IgD-negative memory B cell (primary cell): Measurements from ENCODE around the gene JARID2. TPM values are rescaled to one million over a fixed set of nuclear protein-coding genes. Genes with fewer than 3 reads are reported as not detected.
"Not testable (repeated sequence)": the region's sequence is repeated elsewhere in the genome, so short reads cannot be mapped to it uniquely, and the experiment has no call there.

ENCODE experiments used
- H3K27ac Mint-ChIP-seq, 3 donors: one replicate each; pipeline ENCODE4 v1.8.0; 2020 to 2022; ENCODE audit warnings: mild to moderate bottlenecking in 3 of 3, mixed read lengths in 3 of 3, moderate library complexity in 1 of 3
- H3K27me3 Mint-ChIP-seq: one replicate; pipeline ENCODE4 v1.8.0; 2021; ENCODE audit warnings: mixed read lengths
- H3K36me3 Mint-ChIP-seq: one replicate; pipeline ENCODE4 v1.8.0; 2020; ENCODE audit warnings: mild to moderate bottlenecking, mixed read lengths
- H3K4me1 Mint-ChIP-seq, 3 donors: one replicate each; pipeline ENCODE4 v1.8.0; 2020 to 2022; ENCODE audit warnings: mixed read lengths in 3 of 3, mild to moderate bottlenecking in 1 of 3
- H3K4me3 Mint-ChIP-seq, 4 donors: one replicate each; pipeline ENCODE4 v1.8.0; 2020 to 2022; ENCODE audit warnings: mild to moderate bottlenecking in 4 of 4, mixed read lengths in 4 of 4, moderate library complexity in 3 of 4
- H3K9me3 Mint-ChIP-seq, 3 donors: one replicate each; pipeline ENCODE4 v1.8.0; 2020 to 2021; ENCODE audit warnings: mixed read lengths in 3 of 3, mild to moderate bottlenecking in 1 of 3
- polyA plus RNA-seq: library from polyadenylated mRNA; unstranded; fragments of 300-500 nt; fragmentation: Illumina TruSeq; gene quantifications from one replicate; pipeline ENCODE4 v1.2.3, GENCODE V29; 2021

JARID2 gene
- polyA plus RNA-seq, 1 donor from 2014 or later, result 10.8 TPM

DNA sequence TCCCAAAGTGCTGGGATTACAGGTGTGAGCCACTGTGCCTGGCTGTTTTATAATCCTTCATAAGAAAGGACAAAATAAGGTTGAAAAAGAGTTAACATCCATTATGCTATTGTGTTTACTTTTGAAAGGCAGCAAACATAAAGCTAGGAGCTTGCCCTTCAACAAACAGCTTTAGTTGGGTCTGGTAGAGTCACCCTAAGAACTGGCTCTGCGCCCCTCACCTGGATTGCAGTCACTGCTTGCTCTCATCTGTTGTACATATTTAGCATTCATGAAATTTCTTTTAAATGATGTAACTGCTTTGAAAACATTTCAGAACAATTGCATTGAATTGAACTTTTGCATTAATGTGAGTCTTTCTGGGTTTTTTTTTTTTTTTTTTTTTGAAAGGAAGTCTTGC is 38.9 kb downstream of the JARID2 start:
- Mint-ChIP-seq H3K4me3 (no peak overlapping the region), H3K9me3 (no peaks in the 10 kb centered on the region), H3K27me3 (no peaks in the 10 kb centered on the region), H3K4me1 (peaks cover 41 to 55% (median 50%) of the 10 kb centered on the region in 3 donors), H3K27ac (no peak overlapping the region), H3K36me3 (peaks cover 2% of the 10 kb centered on the region)

- Mint-ChIP-seq H3K36me3 (peaks cover 3% of the 10 kb centered on the region), H3K4me1 (peaks cover 32 to 52% (median 46%) of the 10 kb centered on the region in 3 donors), H3K27ac (no peak overlapping the region), H3K27me3 (no peaks in the 10 kb centered on the region), H3K9me3 (no peaks in the 10 kb centered on the region), H3K4me3 (no peak overlapping the region)
Observed at GRCh38 chr6:15285682-15286294, 39.9 kb downstream of the JARID2 start.

DNA sequence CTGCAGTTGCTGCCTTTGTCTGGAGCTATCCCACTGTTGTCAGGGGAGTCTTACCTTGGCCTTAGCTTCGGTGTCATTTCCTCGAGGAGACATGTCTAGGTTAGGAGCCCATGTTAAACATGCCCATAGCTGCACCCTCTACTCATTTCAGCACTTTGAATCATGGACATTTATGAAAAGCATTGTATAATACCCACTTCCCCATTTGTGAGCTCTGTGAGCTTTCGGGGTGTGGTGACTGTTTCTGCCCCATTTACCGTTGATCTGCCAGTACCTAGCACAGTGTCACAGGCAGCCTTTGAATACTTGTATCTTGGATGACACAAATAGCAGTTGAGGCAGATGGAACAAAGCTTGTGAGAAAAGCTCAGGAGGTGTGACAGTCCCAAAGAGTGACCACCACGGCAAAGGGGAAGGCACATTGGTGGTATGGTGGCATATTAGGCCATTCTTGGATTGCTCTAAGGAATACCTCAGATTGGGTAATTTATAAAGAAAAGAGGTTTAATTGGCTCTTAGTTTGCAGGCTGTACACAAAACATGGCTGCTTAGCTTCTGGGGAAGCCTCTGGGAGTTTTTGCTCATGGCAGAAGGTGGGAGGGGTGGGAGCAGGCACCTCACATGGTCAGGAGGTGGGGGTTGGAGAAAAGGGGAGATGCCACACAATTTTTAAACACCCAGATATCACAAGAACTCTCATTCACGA is 42.0 kb downstream of the JARID2 start:
- H3K36me3 Mint-ChIP-seq, result peaks cover 3% of the 10 kb centered on the region
- peak overlapping the region in 2 of 4 donors; percentile 82 to 83 for H3K4me3 Mint-ChIP-seq
- H3K9me3 Mint-ChIP-seq, result no peaks in the 10 kb centered on the region
- peak overlapping the region in 2 of 3 donors; percentile 17 to 35 for H3K27ac Mint-ChIP-seq
- peaks cover 18 to 46% (median 33%) of the 10 kb centered on the region in 3 donors for H3K4me1 Mint-ChIP-seq
- H3K27me3 Mint-ChIP-seq, result no peaks in the 10 kb centered on the region

DNA sequence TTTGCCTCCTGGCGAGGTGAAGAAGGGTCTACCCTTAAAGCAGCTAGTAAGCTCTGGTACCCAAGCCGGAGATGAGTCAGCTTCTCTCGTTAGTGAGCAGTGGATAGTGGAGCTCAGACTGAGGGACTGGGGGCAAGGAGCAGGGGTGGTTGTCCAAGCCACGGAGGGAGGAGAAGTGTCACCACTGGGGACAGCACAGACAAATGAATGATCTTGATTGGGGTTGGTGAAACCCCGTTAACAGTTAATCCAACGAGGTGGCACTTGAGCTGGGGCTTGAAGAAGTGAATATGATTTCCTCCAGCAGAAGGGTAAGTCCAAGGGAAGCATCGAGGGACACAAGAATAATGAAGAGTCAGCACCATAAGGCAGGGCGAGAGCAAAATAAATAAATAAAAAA is 43.0 kb downstream of the JARID2 start:
- peaks cover 24 to 53% (median 36%) of the 10 kb centered on the region in 3 donors for H3K4me1 Mint-ChIP-seq
- no peaks in the 10 kb centered on the region for H3K27me3 Mint-ChIP-seq
- H3K4me3 Mint-ChIP-seq, result peak overlapping the region in 1 of 4 donors; percentile 21
- H3K27ac Mint-ChIP-seq, result peak overlapping the region in 1 of 3 donors; percentile 78
- peaks cover 3% of the 10 kb centered on the region for H3K36me3 Mint-ChIP-seq
- H3K9me3 Mint-ChIP-seq, result no peaks in the 10 kb centered on the region

DNA sequence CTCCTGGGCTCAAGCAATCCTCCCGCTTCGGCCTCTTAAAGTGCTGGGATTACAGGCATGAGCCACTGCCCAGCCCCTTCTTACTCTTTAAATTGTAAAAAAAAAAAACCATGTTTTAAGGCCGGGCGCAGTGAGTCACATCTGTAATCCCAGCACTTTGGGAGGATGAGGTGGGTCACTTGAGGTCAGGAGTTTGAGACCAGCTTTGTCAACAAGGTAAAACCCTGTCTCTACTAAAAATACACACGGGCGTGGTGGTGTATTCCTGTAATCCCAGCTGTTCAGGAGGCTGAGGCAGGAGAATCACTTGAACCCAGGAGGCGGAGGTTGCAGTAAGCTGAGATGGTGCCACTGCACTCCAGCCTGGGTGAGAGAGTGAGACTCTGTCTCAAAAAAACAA is 43.6 kb downstream of the JARID2 start:
- H3K36me3 Mint-ChIP-seq, H3K27ac Mint-ChIP-seq: not testable (repeated sequence)

DNA sequence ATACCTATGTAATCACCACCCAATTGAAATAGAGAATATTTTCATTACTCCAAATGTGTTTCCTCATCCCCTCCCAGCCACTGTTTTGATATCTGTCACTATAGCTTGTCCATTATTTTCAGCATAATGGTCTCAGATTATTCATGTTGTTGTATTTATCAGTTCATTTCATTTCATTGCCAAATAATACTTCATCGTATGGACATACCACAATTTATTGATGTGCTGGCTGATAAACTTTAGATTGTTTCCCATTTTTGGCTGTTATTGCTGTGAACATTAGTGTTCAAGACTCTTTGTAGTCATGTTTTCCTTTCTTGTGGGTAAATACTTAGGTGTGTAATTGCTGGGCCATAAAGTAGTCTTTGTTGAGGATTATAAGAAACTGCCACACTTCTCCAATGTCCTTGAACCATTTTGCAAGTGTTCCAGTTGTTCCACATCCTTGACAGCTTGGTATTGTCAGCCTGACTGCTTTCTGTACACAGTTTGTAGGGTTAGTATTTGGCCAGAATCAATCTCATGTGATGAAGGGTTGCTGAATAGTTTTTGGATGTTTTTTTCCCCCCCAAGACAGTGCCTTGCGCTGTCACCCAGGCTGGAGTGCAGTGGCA is 44.3 kb downstream of the JARID2 start:
- Mint-ChIP-seq H3K36me3 (peaks cover 3% of the 10 kb centered on the region), H3K4me3 (no peak overlapping the region), H3K4me1 (peaks cover 27 to 55% (median 34%) of the 10 kb centered on the region in 3 donors), H3K27me3 (no peaks in the 10 kb centered on the region), H3K27ac (no peak overlapping the region), H3K9me3 (no peaks in the 10 kb centered on the region)

More for the DNA sequence above, 43.6 kb downstream of the JARID2 start:
- H3K4me1 Mint-ChIP-seq, result peaks cover 24 to 53% (median 34%) of the 10 kb centered on the region in 3 donors
- peak overlapping the region in 1 of 4 donors; percentile 33 for H3K4me3 Mint-ChIP-seq
- not testable (repeated sequence) for H3K27me3 Mint-ChIP-seq, H3K9me3 Mint-ChIP-seq

DNA sequence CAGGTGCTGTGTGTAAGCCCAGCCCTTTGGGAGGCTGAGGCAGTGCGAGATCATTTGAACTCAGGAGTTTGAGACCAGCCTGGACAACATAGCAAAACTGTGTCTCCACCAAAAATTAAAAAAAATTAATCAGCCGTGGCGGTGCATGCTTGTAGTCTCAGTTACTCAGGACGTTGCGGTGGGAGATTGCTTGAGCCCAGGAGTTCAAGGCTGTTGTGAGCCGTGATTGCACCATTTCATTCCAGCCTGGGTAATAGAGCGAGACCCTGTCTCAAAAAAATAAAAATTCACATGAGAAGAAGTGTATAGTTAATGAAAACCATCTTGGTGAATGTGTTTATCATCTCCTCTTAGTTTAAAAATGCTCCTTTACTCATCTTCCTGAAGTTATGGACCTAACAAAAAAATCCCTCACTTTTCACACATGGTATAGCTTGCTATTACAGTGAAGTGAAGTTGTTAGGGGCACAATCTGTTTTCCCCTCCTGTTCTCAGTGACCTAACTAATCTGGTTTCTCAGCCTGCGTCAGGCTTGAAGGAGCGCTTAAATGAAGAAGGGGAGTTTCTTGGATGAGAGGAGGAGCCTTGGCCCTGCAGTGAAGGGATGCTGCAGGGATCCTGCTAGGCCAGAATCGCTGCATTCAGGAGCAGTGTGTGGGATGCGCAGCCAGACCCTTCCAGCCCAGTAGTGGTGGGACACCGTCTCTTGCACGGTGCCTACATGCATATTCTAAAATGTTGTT is 45.3 kb downstream of the JARID2 start:
- Mint-ChIP-seq H3K36me3 (peaks cover 3% of the 10 kb centered on the region), H3K4me1 (peaks cover 27 to 53% (median 32%) of the 10 kb centered on the region in 3 donors), H3K9me3 (no peaks in the 10 kb centered on the region), H3K4me3 (peak overlapping the region in 1 of 4 donors; percentile 67), H3K27me3 (no peaks in the 10 kb centered on the region), H3K27ac (no peak overlapping the region)

DNA sequence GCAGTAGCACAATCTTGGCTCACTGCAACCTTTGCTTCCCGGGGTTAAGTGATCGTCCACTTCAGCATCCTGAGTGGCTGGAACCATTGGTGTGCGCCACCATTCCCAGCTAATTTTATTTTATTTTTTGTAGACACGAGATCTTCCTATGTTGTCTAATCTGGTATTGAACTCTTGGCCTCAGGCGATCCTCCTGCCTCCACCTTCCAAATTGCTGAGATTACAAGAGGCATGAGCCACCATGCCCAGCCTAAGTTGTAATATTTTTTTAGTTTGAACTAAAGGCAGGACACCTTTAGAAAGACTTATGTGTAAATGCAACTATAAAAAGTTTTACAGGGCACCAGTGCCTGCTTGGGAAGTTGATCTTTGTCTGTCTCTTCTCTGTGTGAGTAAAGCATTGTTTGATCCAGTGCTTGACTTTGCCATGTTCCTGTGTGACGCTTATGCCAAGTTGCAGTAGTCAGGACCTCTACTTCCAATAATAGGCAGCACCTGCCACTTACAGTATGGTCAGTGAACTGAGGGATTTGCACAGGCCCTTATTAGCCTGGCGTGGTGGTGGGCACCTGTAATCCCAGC is 46.9 kb downstream of the JARID2 start:
- Mint-ChIP-seq H3K4me3 (no peak overlapping the region), H3K36me3 (peaks cover 2% of the 10 kb centered on the region), H3K9me3 (no peaks in the 10 kb centered on the region), H3K27ac (peak overlapping the region in 1 of 3 donors; percentile 86), H3K27me3 (no peaks in the 10 kb centered on the region), H3K4me1 (peaks cover 30 to 58% (median 39%) of the 10 kb centered on the region in 3 donors)

DNA sequence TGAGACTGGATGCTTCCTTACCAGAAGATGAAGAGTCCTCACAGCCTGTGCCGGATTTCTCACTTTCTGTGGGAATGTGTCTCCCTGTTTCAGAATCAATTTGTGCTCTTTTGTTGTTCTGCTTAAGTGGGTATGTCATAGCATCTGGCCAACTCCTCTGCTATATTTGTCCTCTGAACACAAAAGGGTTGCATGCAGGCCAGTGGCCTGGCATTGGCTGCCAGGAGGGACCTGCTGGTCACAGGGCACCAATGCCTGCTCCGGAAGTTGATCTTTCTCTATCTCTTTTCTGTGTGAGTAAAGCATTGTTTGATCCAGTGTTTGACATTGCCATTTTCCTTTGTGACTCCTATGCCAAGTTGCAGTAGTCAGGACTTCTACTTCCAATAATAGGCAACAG is 47.8 kb downstream of the JARID2 start:
- Mint-ChIP-seq H3K27me3 (no peaks in the 10 kb centered on the region), H3K4me3 (no peak overlapping the region), H3K36me3 (peaks cover 1% of the 10 kb centered on the region), H3K9me3 (no peaks in the 10 kb centered on the region), H3K27ac (peak overlapping the region in 1 of 3 donors; percentile 86), H3K4me1 (peaks cover 32 to 56% (median 39%) of the 10 kb centered on the region in 3 donors)

DNA sequence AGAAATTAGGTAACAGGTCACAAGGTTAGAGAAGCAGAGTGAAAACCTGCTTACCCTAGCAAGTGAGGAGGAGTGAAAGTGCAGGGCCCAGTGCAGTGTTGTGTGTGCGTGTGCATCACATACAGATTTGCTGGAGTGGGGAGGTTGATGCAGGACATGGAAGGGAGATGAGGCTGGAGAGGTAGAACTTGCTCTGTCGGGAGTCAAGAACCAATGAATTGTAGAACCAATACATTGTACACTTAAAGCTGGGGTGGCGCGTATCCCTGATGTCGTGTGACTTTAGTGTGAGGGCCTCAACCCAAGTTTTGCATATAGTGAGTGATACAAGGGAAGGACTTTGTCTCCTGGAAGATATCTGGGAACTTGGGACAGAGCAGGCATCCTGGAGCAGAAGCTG is 48.6 kb downstream of the JARID2 start:
- no peak overlapping the region for H3K27ac Mint-ChIP-seq
- H3K36me3 Mint-ChIP-seq, result peaks cover 1% of the 10 kb centered on the region
- H3K27me3 Mint-ChIP-seq, result no peaks in the 10 kb centered on the region
- H3K4me1 Mint-ChIP-seq, result peaks cover 35 to 61% (median 44%) of the 10 kb centered on the region in 3 donors
- no peaks in the 10 kb centered on the region for H3K9me3 Mint-ChIP-seq
- H3K4me3 Mint-ChIP-seq, result peak overlapping the region in 1 of 4 donors; percentile 62

- peak overlapping the region in 1 of 4 donors; percentile 59 for H3K4me3 Mint-ChIP-seq
- H3K27me3 Mint-ChIP-seq, result no peaks in the 10 kb centered on the region
- peaks cover 50 to 72% (median 56%) of the 10 kb centered on the region in 3 donors for H3K4me1 Mint-ChIP-seq
- peak overlapping the region in 2 of 3 donors; percentile 1 to 94 for H3K27ac Mint-ChIP-seq
- no peaks in the 10 kb centered on the region for H3K36me3 Mint-ChIP-seq
- no peaks in the 10 kb centered on the region for H3K9me3 Mint-ChIP-seq
Observed at GRCh38 chr6:15296249-15296648, 50.4 kb downstream of the JARID2 start.

DNA sequence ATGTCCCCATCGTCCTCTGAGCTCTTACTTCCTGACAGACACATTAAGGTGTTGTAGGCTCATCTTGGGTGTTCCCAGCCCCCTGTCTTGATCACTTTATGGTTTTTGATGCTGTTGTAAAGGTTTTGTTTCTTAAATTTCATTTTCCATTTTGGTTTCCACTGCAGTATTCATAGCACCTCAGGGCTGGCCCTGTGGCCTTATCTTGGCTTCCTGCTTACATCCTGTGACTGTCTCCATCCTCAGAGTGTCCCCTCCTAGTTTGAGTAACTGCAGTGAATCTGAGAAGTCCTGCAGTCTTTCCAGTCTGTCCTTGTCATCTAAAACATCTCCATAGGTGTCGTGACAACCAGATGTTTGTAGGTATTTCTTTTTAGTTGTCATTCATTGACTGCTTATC is 50.9 kb downstream of the JARID2 start:
- H3K4me3 Mint-ChIP-seq, result peak overlapping the region in 1 of 4 donors; percentile 59
- H3K27ac Mint-ChIP-seq, result peak overlapping the region in 2 of 3 donors; percentile 1 to 94
- H3K9me3 Mint-ChIP-seq, result no peaks in the 10 kb centered on the region
- H3K36me3 Mint-ChIP-seq, result peaks cover under 1% of the 10 kb centered on the region
- H3K4me1 Mint-ChIP-seq, result peaks cover 55 to 72% (median 59%) of the 10 kb centered on the region in 3 donors
- H3K27me3 Mint-ChIP-seq, result no peaks in the 10 kb centered on the region

DNA sequence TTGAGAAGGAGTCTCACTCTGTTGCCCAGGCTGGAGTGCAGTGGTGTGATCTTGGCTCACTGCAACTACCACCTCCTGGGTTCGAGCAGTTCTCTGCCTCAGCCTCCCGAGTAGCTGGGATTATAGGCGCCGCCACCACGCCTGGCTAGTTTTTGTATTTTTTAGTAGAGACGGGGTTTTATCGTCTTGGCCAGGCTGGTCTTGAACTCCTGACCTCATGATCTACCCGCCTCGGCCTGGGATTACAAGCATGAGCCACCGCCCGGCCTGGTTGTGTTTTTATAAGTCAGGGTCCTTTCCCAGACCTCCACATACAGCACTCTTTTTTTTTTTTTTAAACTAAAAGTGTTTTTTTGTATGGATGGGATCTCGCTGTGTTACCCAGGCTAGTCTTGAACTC is 51.3 kb downstream of the JARID2 start:
- H3K27ac Mint-ChIP-seq, result peak overlapping the region in 1 of 3 donors; percentile 94
- H3K4me3 Mint-ChIP-seq, H3K36me3 Mint-ChIP-seq, H3K27me3 Mint-ChIP-seq, H3K9me3 Mint-ChIP-seq: not testable (repeated sequence)
- peaks cover 58 to 74% (median 59%) of the 10 kb centered on the region in 3 donors for H3K4me1 Mint-ChIP-seq

DNA sequence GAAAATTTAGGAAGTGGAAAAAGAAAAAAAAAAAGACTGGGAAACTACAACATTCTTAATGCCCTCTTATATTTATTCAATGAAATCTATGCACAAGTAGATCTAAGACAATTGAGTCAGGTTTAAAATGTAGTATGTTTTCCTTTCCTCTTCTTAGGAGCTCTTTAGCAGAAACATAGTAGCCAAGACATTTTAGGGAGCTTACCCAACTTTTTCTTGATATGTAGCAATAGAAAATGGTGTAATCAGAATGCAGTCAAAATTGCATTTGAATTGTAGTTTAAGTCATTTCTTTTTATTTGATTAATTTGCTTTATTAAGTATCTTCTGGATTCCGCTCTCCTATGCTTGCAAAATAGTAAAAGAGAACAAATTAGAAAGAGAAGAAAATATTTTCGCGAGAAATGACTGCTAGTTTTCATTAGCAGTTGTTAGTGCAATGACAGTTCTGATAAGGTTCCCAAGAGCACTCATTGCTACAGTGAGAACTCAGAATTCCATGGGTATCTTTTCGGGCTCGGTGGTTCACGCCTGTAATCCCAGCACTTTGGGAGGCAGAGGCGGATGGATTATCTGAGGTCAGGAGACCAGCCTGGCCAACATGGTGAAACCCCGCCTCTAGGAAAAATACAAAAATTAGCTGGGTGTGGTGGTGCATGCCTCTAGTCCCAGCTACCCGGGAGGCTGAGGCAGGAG is 52.2 kb downstream of the JARID2 start:
- Mint-ChIP-seq H3K4me3 (peak overlapping the region in 2 of 4 donors; percentile 41 to 70), H3K36me3 (peaks cover 2% of the 10 kb centered on the region), H3K4me1 (peaks cover 54 to 68% (median 54%) of the 10 kb centered on the region in 3 donors), H3K27ac (peak overlapping the region in 1 of 3 donors; percentile 32), H3K9me3 (no peaks in the 10 kb centered on the region), H3K27me3 (no peaks in the 10 kb centered on the region)
